Vagina (tissue), 2 donors: ENCODE data around the gene ARL5B. TPM values are rescaled to one million over a fixed set of nuclear protein-coding genes. Genes with fewer than 3 reads are reported as not detected.
A peak's percentile ranks its signal among the peaks of the same experiment; 100 is the strongest.

Experiments
- DNase-seq, 2 donors: peaks; one replicate each; pipeline ENCODE4 v3.0.0-alpha.2; 2017; ENCODE audit errors: extremely low spot score in 2 of 2
- H3K27ac ChIP-seq: fragments of 200-600 bp; sonication (generic); one replicate; pipeline ENCODE4 v1.5.1; 2019
- H3K27me3 ChIP-seq: fragments of 200-600 bp; sonication (generic); one replicate; pipeline ENCODE4 v1.5.1; 2019
- H3K36me3 ChIP-seq, 2 donors: fragments of 200-600 bp; sonication (generic); one replicate each; pipeline ENCODE4 v1.5.1; 2017 to 2019
- H3K4me1 ChIP-seq: fragments of 200-600 bp; sonication (generic); one replicate; pipeline ENCODE4 v1.5.1; 2019
- H3K4me3 ChIP-seq, 2 donors: fragments of 200-600 bp; sonication (generic); 1 replicate in 1 of 2; 2 replicates in 1 of 2; pipeline ENCODE4 v1.5.1; 2016 to 2019
- H3K9me3 ChIP-seq: fragments of 200-600 bp; sonication (generic); one replicate; pipeline ENCODE4 v1.5.1; 2019
- CTCF ChIP-seq, 3 experiments: fragments of 450-650 bp in 2 of 3; fragments of 200-600 bp in 1 of 3; sonication (generic) in 1 of 3; IDR thresholded peaks; one replicate each; pipeline ENCODE4 v1.5.1; 2017 to 2019; ENCODE audit warnings: antibody characterized with exemption in 3 of 3, mild to moderate bottlenecking in 2 of 3, moderate library complexity in 2 of 3
- POLR2A ChIP-seq, 2 donors: fragments of 450-650 bp; IDR thresholded peaks; one replicate each; pipeline ENCODE4 v1.6.1; 2017; ENCODE audit warnings: antibody characterized with exemption in 2 of 2, mild to moderate bottlenecking in 2 of 2, moderate library complexity in 2 of 2
- POLR2AphosphoS5 ChIP-seq, 2 donors: sonication (generic); formaldehyde crosslinking; IDR thresholded peaks; one replicate each; pipeline ENCODE4 v1.9.0; 2017; ENCODE audit warnings: antibody characterized with exemption in 2 of 2, mild to moderate bottlenecking in 2 of 2, low read depth in 1 of 2; ENCODE audit not compliant: insufficient read depth in 1 of 2
- intact Hi-C: fragments of 100-400 bp; cut with DNase I; formaldehyde crosslinking; loops from one replicate; pipeline ENCODE4 v1.15.1; 2023
- total RNA-seq: library from RNA; depleted of rRNA; stranded (reverse); fragments of >200 nt; gene quantifications from one replicate; pipeline ENCODE4 v1.2.3, GENCODE V29; 2016

Gene ARL5B
- total RNA-seq, 1 donor from 2014 or later, result 11.8 TPM

- no peaks in the 10 kb centered on the region for H3K9me3 ChIP-seq
- no peak overlapping the region for H3K4me3 ChIP-seq
- no peaks in the 10 kb centered on the region for H3K27me3 ChIP-seq
- intact Hi-C loops, result no loop called here
- peaks cover 22% of the 10 kb centered on the region for H3K4me1 ChIP-seq
- DNase-seq, result no peak
- TF ChIP-seq POLR2AphosphoS5 (IDR thresholded peaks at IDR 0.05; ENCODE audit: insufficient read depth in 1 of 2, low read depth in 1 of 2), result no peak
- no peak for TF ChIP-seq POLR2A (IDR thresholded peaks at IDR 0.05)
- no peaks in the 10 kb centered on the region for H3K36me3 ChIP-seq
- no peak overlapping the region for H3K27ac ChIP-seq
Observed at GRCh38 chr10:18653112-18653511, 6.1 kb upstream of the ARL5B start.

GRCh38 chr10:18656724-18657123, 2.5 kb upstream of the ARL5B start:
- intact Hi-C loops, result no loop called here
- H3K36me3 ChIP-seq, result no peaks in the 10 kb centered on the region
- peaks cover 26% of the 10 kb centered on the region for H3K4me1 ChIP-seq
- no peak for DNase-seq
- no peak overlapping the region for H3K27ac ChIP-seq
- no peaks in the 10 kb centered on the region for H3K9me3 ChIP-seq
- TF ChIP-seq POLR2A (IDR thresholded peaks at IDR 0.05), result no peak
- no peak for TF ChIP-seq POLR2AphosphoS5 (IDR thresholded peaks at IDR 0.05; ENCODE audit: insufficient read depth in 1 of 2, low read depth in 1 of 2)
- TF ChIP-seq CTCF (IDR thresholded peaks at IDR 0.05), result no peak
- no peaks in the 10 kb centered on the region for H3K27me3 ChIP-seq
- H3K4me3 ChIP-seq, result no peak overlapping the region

GRCh38 chr10:18658271-18659124, 733 bp upstream of the ARL5B start:
- peak overlapping the region; percentile 87 to 91 for H3K4me3 ChIP-seq
- H3K4me1 ChIP-seq, result peaks cover 32% of the 10 kb centered on the region
- peak overlapping the region; percentile 99 for H3K27ac ChIP-seq
- intact Hi-C loops, result no loop called here
- no peaks in the 10 kb centered on the region for H3K27me3 ChIP-seq
- TF ChIP-seq POLR2A (IDR thresholded peaks at IDR 0.05) (no peak), CTCF (IDR thresholded peaks at IDR 0.05) (no peak), POLR2AphosphoS5 (IDR thresholded peaks at IDR 0.05; ENCODE audit: insufficient read depth in 1 of 2, low read depth in 1 of 2) (no peak)
- no peak for DNase-seq
- H3K36me3 ChIP-seq, result no peaks in the 10 kb centered on the region
- no peaks in the 10 kb centered on the region for H3K9me3 ChIP-seq

- peak overlapping the region; percentile 87 to 91 for H3K4me3 ChIP-seq
- TF ChIP-seq POLR2AphosphoS5 (IDR thresholded peaks at IDR 0.05; ENCODE audit: insufficient read depth in 1 of 2, low read depth in 1 of 2) (peak in 1 of 2 donors; percentile 27), CTCF (IDR thresholded peaks at IDR 0.05) (no peak)
- H3K9me3 ChIP-seq, result no peaks in the 10 kb centered on the region
- DNase-seq, result no peak
- peak overlapping the region; percentile 99 for H3K27ac ChIP-seq
- peaks cover 37% of the 10 kb centered on the region for H3K4me1 ChIP-seq
- intact Hi-C loops, result no loop called here
- no peaks in the 10 kb centered on the region for H3K27me3 ChIP-seq
- no peaks in the 10 kb centered on the region for H3K36me3 ChIP-seq
Observed at GRCh38 chr10:18659819-18660535, 746 bp downstream of the ARL5B start.

- Histone ChIP-seq H3K9me3 (no peaks in the 10 kb centered on the region), H3K27me3 (no peaks in the 10 kb centered on the region), H3K4me3 (peak overlapping the region in 1 of 2 donors; percentile 87), H3K36me3 (no peaks in the 10 kb centered on the region), H3K4me1 (peaks cover 46% of the 10 kb centered on the region), H3K27ac (no peak overlapping the region)
- intact Hi-C loops, result no loop called here
- DNase-seq, result no peak
- no peak for TF ChIP-seq POLR2AphosphoS5 (IDR thresholded peaks at IDR 0.05; ENCODE audit: insufficient read depth in 1 of 2, low read depth in 1 of 2)
- TF ChIP-seq CTCF (IDR thresholded peaks at IDR 0.05), result no peak
- no peak for TF ChIP-seq POLR2A (IDR thresholded peaks at IDR 0.05)
Observed at GRCh38 chr10:18660816-18661431, 1.7 kb downstream of the ARL5B start.
